Measurements from ENCODE around the gene SARM1.
A peak's percentile ranks its signal among the peaks of the same experiment; 100 is the strongest.
"Not testable (repeated sequence)": the region's sequence is repeated elsewhere in the genome, so short reads cannot be mapped to it uniquely, and the experiment has no call there.

SARM1 gene

DNA sequence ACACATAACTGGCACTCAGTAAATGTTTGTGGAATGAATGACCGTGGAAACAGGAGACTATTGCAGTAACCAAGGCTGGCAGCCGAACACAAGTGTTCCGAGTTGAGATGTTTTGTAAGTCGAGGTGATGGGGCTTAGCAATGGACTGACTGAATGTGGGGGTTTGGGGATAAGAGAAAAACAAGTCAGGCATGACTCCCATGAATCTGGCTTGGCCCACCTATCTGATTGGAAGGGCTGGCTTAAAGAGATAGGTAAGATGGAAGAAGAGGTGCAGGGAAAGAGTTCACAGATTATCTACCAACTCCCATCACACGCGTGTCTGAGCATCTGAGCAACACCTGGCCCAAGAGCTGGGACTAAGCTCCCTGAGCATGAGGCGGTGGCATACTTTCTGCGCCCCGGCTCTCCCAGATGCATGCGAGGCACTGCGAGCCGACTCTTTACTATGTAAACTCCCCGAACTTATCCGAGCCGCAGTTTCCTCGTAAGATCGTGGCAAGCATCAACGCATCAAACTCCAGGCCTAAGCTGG is 36.8 kb upstream of the SARM1 start:
- no peak for DNase-seq (ENCODE audit: low read depth)

DNA sequence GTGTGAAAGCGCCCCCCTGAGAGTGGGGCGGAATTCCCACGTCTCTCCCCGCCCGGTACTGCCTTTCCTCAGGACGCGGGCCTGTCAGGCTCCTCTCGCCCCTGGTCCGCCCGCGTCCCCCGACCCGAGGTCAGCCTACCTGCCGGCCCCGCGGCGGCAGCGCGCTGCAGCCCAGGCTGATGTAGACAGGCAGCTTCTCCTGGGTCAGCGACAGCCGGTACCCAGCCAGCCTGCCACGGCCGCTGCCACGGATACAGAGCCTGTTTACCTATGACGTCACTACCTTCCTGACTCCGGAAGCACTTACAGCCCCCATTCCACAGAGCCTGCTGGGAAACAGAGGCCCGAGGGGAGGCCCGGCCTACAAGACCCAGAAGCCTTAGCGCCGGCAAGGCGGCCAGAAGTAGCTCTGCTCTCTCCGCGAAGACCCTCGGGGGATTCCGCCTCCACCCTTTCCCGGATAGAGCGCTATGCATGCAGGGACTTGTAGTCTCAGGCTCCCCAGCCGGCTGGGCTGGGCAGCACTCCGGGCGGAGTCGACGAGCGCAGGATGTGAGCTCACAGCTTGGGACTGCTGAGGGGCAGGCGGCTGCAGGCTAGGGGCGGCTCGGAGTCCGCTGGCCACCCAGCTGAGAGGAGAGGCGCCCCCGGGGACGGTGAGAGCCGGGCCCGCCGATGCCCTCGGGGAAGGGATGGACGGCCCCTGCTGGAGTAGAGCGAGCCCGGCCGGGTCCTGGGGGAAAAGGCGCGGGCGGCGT is 36.1 kb upstream of the SARM1 start, which contains the start of the genes IFT20 and TNFAIP1:
Gene IFT20, minus strand, starts transcription at position 272 of the 758 bp plus-strand sequence. CDS start 3,487 bp downstream, outside the sequence.
Gene TNFAIP1, plus strand, starts transcription at position 561 of the 758 bp plus-strand sequence. CDS start 3,761 bp downstream, outside the sequence.
- H3K4me3 ChIP-seq (ENCODE audit: low read depth, low read length), result peak within 1 kb of the TSS; percentile 91
- DNase-seq (ENCODE audit: low read depth), result peak; percentile 100
- TF ChIP-seq, protein P1, sequence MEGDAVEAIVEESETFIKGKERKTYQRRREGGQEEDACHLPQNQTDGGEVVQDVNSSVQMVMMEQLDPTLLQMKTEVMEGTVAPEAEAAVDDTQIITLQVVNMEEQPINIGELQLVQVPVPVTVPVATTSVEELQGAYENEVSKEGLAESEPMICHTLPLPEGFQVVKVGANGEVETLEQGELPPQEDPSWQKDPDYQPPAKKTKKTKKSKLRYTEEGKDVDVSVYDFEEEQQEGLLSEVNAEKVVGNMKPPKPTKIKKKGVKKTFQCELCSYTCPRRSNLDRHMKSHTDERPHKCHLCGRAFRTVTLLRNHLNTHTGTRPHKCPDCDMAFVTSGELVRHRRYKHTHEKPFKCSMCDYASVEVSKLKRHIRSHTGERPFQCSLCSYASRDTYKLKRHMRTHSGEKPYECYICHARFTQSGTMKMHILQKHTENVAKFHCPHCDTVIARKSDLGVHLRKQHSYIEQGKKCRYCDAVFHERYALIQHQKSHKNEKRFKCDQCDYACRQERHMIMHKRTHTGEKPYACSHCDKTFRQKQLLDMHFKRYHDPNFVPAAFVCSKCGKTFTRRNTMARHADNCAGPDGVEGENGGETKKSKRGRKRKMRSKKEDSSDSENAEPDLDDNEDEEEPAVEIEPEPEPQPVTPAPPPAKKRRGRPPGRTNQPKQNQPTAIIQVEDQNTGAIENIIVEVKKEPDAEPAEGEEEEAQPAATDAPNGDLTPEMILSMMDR (IDR thresholded peaks at IDR 0.05; ENCODE audit: insufficient read depth, low read depth, low read length, missing control alignments), result no peak

More for the DNA sequence above, 36.8 kb upstream of the SARM1 start:
- TF ChIP-seq, protein P1 (IDR thresholded peaks at IDR 0.05; ENCODE audit: insufficient read depth, low read depth, low read length, missing control alignments), result no peak
- peak overlapping the region; percentile 79 for H3K4me3 ChIP-seq (ENCODE audit: low read depth, low read length)

DNA sequence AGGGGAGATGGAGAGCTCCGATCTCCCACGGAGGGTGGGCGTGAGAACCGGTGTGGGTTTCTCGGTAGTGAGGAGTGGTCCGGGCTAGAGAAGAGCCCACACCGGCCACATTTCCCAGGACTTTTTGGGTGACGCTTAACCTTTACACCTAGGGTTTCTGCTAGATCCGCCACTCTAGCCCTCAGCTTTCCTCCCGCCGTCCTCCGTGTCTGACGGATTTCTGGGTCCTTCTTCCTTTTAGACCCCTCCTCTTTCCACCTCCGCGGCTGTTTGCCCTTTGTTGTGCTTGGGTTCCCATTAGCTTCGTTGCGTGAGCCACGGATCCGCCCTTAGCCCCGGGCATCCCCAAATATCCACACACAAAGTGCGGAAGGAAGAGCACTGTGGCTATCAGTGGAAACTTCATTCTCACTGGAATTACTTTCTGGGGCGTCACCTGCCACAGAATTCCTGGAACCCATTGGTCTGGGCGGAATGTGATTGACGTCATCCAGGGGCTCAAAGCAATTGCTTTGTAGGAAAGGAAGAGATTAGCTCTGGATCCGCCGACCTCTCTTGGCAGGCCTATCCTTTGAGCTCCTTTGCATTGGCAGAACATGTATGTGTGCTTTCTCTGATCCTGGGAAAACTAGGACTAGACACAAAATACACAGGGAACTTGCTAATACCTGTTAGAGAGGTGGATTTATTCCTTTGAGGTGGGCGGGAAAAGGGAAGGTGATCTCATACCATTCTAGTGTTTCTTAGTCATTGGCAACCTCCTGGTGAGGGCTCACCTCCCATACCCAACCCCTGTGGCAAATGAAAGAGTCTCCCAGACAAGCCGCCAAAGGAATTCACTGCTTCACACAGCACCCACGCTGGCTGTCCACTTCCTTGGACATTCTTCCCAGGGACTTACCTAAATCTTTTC is 35.3 kb upstream of the SARM1 start:
- no peak for DNase-seq (ENCODE audit: low read depth)
- peak overlapping the region; percentile 91 for H3K4me3 ChIP-seq (ENCODE audit: low read depth, low read length)
- TF ChIP-seq, protein P1 (IDR thresholded peaks at IDR 0.05; ENCODE audit: insufficient read depth, low read depth, low read length, missing control alignments), result no peak

DNA sequence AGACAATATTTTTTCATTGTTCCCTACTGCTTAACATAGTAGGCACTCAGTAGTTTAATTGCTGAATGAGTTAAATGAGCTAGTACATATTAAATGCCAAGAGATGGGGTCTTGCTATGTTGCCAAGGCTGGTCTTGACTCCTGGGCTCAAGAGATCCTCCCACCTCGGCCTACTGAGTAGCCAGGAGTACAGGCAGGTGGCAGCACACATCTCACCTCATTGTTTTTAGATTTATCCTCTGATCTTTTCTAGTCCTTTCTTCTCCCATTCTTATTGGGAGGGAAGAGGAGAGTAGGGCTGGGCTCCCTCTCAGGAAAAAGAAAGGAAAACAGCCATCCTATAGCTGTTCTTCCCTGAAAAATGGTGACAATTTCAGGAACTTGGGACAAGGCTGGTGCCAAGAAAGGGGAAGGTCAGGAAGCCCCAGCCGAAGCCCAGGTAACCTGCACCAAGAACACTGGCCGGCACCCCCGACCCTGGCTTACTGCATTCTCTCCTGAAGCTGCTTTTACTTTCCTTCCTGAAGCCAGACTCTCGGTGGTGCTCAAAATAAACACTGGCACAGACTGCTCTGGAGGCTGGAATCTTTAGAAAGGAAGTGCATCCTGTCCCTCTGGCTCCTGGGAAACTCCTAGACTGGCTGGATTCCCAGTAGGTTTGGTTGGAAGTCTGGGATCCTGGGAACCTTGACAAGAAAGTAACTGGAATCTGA is 33.3 kb upstream of the SARM1 start:
- no peak overlapping the region for H3K4me3 ChIP-seq (ENCODE audit: low read depth, low read length)
- TF ChIP-seq, protein P1 (IDR thresholded peaks at IDR 0.05; ENCODE audit: insufficient read depth, low read depth, low read length, missing control alignments), result no peak
- DNase-seq (ENCODE audit: low read depth), result no peak

DNA sequence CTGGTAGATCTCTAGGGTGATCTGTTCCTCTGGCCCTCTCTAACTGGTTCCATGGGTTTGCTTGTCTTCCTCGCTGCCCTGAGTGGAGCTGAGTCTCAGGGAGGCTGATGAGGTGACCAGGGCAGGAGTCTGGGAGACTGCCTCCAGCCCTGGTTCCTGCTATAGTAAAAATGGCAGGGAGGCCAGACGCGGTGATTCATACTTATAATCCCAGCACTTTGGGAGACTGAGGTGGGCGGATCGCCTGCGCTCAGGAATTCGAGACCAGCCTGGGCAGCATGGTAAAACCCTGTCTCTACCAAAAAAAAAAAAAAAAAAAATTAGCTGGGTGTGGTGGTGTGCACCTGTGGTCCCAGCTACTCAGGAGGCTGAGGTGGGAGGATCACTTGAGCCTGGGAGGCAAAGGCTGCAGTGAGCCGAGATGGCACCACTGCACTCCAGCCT is 32.7 kb upstream of the SARM1 start:
- not testable (repeated sequence) for DNase-seq (ENCODE audit: low read depth); H3K4me3 ChIP-seq (ENCODE audit: low read depth, low read length)

DNA sequence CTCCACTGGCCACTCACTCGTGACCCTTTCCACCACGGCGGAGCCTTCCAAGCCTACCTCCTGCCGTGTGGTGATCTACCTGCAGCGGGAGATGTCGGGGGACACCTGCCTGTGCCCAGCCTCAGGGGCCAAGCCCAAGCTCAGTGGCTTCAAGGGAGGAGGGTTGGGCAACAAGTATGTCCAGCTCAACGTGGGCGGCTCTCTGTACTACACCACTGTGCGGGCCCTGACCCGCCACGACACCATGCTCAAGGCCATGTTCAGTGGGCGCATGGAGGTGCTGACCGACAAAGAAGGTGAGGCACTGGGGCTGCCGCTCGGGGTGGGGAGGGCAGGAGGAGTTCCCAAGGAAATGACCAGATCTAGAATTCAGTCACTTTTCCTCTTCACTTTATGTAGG is 32.1 kb upstream of the SARM1 start:
- no peak overlapping the region for H3K4me3 ChIP-seq (ENCODE audit: low read depth, low read length)
- no peak for DNase-seq (ENCODE audit: low read depth)
- TF ChIP-seq, protein P1 (IDR thresholded peaks at IDR 0.05; ENCODE audit: insufficient read depth, low read depth, low read length, missing control alignments), result no peak

Measured in GM12865 (cell line).